SK-N-SH treated with all-trans-retinoic acid at 6 μM for 48 hours (cell line): ENCODE results near the gene HEPHL1.

Source experiments
- ARNTL ChIP-seq: fragments of 450-650 bp; formaldehyde crosslinking; IDR thresholded peaks from 2 replicates; pipeline ENCODE4 v1.5.0; 2020; ENCODE audit warnings: low read depth, mild to moderate bottlenecking, moderate library complexity, borderline replicate concordance
- BACH2 ChIP-seq: fragments of 250-450 bp; sonication (Bioruptor Pico); IDR thresholded peaks from 2 replicates; pipeline ENCODE4 v1.9.0; 2021; ENCODE audit warnings: mild to moderate bottlenecking, borderline replicate concordance
- CSDC2 ChIP-seq: fragments of 250-450 bp; sonication (Bioruptor Pico); IDR thresholded peaks from 2 replicates; pipeline ENCODE4 v1.5.0; 2020; ENCODE audit warnings: mild to moderate bottlenecking, moderate library complexity
- ESRRG ChIP-seq: fragments of 250-450 bp; sonication (Bioruptor Pico); IDR thresholded peaks from 2 replicates; pipeline ENCODE4 v1.6.1; 2021; ENCODE audit warnings: mild to moderate bottlenecking
- RARB ChIP-seq: fragments of 250-450 bp; sonication (Bioruptor Pico); IDR thresholded peaks from 2 replicates; pipeline ENCODE4 v1.8.0; 2021; ENCODE audit warnings: mild to moderate bottlenecking, moderate library complexity
- SNAI2 ChIP-seq: fragments of 250-450 bp; sonication (Bioruptor Pico); IDR thresholded peaks from 2 replicates; pipeline ENCODE4 v1.5.0; 2020; ENCODE audit warnings: mild to moderate bottlenecking, moderate library complexity
- TCF4 ChIP-seq: fragments of 250-450 bp; sonication (Bioruptor Pico); IDR thresholded peaks from 2 replicates; pipeline ENCODE4 v1.8.0; 2021; ENCODE audit warnings: mild to moderate bottlenecking, moderate library complexity, borderline replicate concordance
- ZC3H10 ChIP-seq: fragments of 250-450 bp; sonication (Bioruptor Pico); IDR thresholded peaks from 2 replicates; pipeline ENCODE4 v1.5.1; 2021; ENCODE audit warnings: mild to moderate bottlenecking, moderate library complexity
- ZFP30 ChIP-seq: fragments of 450-650 bp; formaldehyde crosslinking; IDR thresholded peaks from 2 replicates; pipeline ENCODE4 v1.5.0; 2022; ENCODE audit warnings: mild to moderate bottlenecking, moderate library complexity
- ZNF565 ChIP-seq: fragments of 450-650 bp; formaldehyde crosslinking; conservative IDR thresholded peaks from 2 replicates; pipeline ENCODE4 v1.5.0; 2020; ENCODE audit warnings: low read depth, mild to moderate bottlenecking, moderate library complexity
- ZNF8 ChIP-seq: fragments of 450-650 bp; formaldehyde crosslinking; IDR thresholded peaks from 2 replicates; pipeline ENCODE4 v1.5.0; 2020; ENCODE audit warnings: mild to moderate bottlenecking, moderate library complexity
- TF ChIP-seq, protein P1 (sequence below): fragments of 250-450 bp; sonication (Bioruptor Pico); IDR thresholded peaks from 2 replicates; pipeline ENCODE4 v1.8.0; 2020; ENCODE audit warnings: mild to moderate bottlenecking, moderate library complexity, borderline replicate concordance
- TF ChIP-seq, protein P2 (sequence below): fragments of 250-450 bp; sonication (Bioruptor Pico); IDR thresholded peaks from 2 replicates; pipeline ENCODE4 v1.5.1; 2020; ENCODE audit warnings: low read depth, mild to moderate bottlenecking, moderate library complexity
- TF ChIP-seq, protein P3 (sequence below): fragments of 250-450 bp; sonication (Bioruptor Pico); IDR thresholded peaks from 2 replicates; pipeline ENCODE4 v1.5.1; 2021; ENCODE audit warnings: mild to moderate bottlenecking, moderate library complexity

DNA sequence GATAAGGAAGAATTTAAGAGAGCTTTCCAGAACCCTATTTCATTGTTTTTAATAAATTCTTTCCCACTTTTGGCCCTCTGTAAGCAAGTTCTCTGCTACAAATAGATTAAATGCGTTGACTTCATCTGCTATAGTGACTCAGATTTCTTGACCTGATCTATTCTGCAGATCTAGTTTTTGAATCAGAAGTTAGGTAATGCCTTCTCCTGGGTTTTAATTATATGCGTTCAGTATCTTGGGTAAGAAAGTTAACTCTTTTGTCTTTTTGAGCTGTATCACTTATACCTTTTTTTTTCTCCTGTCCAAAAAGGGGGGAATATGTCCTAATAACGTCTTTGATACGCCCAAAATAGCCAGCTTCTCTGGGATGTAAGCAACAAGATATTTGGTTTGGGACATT, 2.4 kb upstream of the HEPHL1 start:
- TF ChIP-seq, protein P1, sequence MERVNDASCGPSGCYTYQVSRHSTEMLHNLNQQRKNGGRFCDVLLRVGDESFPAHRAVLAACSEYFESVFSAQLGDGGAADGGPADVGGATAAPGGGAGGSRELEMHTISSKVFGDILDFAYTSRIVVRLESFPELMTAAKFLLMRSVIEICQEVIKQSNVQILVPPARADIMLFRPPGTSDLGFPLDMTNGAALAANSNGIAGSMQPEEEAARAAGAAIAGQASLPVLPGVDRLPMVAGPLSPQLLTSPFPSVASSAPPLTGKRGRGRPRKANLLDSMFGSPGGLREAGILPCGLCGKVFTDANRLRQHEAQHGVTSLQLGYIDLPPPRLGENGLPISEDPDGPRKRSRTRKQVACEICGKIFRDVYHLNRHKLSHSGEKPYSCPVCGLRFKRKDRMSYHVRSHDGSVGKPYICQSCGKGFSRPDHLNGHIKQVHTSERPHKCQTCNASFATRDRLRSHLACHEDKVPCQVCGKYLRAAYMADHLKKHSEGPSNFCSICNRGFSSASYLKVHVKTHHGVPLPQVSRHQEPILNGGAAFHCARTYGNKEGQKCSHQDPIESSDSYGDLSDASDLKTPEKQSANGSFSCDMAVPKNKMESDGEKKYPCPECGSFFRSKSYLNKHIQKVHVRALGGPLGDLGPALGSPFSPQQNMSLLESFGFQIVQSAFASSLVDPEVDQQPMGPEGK (CRISPR knock-in tag): no peak
- TF ChIP-seq ESRRG (no peak), ARNTL (no peak), ZFP30 (no peak), BACH2 (CRISPR knock-in tag) (no peak), SNAI2 (CRISPR knock-in tag) (no peak), ZC3H10 (no peak), ZNF8 (no peak), RARB (CRISPR knock-in tag) (no peak), TCF4 (CRISPR knock-in tag) (no peak), ZNF565 (CRISPR knock-in tag) (no peak), CSDC2 (CRISPR knock-in tag) (no peak)
- TF ChIP-seq, protein P2, sequence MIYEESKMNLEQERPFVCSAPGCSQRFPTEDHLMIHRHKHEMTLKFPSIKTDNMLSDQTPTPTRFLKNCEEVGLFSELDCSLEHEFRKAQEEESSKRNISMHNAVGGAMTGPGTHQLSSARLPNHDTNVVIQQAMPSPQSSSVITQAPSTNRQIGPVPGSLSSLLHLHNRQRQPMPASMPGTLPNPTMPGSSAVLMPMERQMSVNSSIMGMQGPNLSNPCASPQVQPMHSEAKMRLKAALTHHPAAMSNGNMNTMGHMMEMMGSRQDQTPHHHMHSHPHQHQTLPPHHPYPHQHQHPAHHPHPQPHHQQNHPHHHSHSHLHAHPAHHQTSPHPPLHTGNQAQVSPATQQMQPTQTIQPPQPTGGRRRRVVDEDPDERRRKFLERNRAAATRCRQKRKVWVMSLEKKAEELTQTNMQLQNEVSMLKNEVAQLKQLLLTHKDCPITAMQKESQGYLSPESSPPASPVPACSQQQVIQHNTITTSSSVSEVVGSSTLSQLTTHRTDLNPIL (CRISPR knock-in tag): no peak
- TF ChIP-seq, protein P3, sequence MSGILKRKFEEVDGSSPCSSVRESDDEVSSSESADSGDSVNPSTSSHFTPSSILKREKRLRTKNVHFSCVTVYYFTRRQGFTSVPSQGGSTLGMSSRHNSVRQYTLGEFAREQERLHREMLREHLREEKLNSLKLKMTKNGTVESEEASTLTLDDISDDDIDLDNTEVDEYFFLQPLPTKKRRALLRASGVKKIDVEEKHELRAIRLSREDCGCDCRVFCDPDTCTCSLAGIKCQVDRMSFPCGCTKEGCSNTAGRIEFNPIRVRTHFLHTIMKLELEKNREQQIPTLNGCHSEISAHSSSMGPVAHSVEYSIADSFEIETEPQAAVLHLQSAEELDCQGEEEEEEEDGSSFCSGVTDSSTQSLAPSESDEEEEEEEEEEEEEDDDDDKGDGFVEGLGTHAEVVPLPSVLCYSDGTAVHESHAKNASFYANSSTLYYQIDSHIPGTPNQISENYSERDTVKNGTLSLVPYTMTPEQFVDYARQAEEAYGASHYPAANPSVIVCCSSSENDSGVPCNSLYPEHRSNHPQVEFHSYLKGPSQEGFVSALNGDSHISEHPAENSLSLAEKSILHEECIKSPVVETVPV (CRISPR knock-in tag): no peak
